ENCODE data around the gene RDH16.

RDH16 gene

GRCh38 chr12:56998316-56998715 is 40.9 kb upstream of the RDH16 start:
- no peak overlapping the region for H3K27ac ChIP-seq (ENCODE audit: insufficient read depth, low read length, poor library complexity, severe bottlenecking)
- no peak overlapping the region for H3K4me3 ChIP-seq (ENCODE audit: insufficient read depth, low read depth, low read length, poor library complexity, severe bottlenecking)
- no peaks in the 10 kb centered on the region for H3K27me3 ChIP-seq (replicated peaks; ENCODE audit: control insufficient read depth, insufficient read depth, low read length, poor library complexity, severe bottlenecking)
- peaks cover 11% of the 10 kb centered on the region for H3K36me3 ChIP-seq (ENCODE audit: control insufficient read depth, insufficient read depth, low read length)
- H3K9me3 ChIP-seq (ENCODE audit: control insufficient read depth, low read length), result no peaks in the 10 kb centered on the region
- DNase-seq, result no peak
- no peaks in the 10 kb centered on the region for H3K4me1 ChIP-seq (ENCODE audit: control insufficient read depth, insufficient read depth, low read length, poor library complexity, severe bottlenecking)

DNA sequence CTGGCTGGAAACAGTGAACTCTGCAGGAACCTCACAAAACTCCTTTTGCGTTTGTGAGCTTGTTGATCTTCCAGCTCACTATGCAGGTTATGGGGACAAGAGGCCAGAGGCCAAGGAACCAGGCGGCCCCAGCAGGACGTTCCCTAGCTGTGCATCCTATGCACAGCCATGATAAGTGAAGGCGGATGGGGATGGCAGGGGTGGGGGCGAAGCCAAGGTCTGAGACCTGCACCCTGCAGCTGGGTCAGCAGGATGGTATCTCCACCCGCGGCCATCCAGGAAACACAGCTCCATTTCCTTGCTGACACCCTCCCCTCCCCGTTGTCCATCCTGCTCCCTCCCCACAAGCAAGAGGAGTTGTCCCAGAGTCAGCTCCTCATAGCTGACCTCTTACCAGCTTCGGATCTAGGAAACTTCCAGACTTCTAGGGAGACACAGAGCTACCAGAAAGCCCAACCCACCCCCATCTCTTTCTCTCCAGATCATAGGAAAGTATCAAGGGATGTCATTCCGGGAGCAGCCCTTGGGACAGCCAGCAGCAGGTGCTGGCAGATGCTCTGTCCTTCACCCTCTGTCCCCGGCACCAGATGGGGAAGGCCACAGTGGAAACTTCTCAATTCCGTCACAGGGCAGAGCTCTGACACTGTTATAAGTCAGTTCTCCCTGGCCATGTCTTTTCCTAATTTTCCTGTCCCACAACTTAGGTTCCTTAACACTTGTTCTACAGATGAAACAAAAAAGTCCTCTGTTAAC is 39.6 kb upstream of the RDH16 start:
- Histone ChIP-seq H3K36me3 (ENCODE audit: control insufficient read depth, insufficient read depth, low read length) (no peaks in the 10 kb centered on the region), H3K27ac (ENCODE audit: insufficient read depth, low read length, poor library complexity, severe bottlenecking) (no peak overlapping the region), H3K27me3 (replicated peaks; ENCODE audit: control insufficient read depth, insufficient read depth, low read length, poor library complexity, severe bottlenecking) (no peaks in the 10 kb centered on the region), H3K4me3 (ENCODE audit: insufficient read depth, low read depth, low read length, poor library complexity, severe bottlenecking) (no peak overlapping the region), H3K9me3 (ENCODE audit: control insufficient read depth, low read length) (no peaks in the 10 kb centered on the region), H3K4me1 (ENCODE audit: control insufficient read depth, insufficient read depth, low read length, poor library complexity, severe bottlenecking) (no peaks in the 10 kb centered on the region)
- no peak for DNase-seq

DNA sequence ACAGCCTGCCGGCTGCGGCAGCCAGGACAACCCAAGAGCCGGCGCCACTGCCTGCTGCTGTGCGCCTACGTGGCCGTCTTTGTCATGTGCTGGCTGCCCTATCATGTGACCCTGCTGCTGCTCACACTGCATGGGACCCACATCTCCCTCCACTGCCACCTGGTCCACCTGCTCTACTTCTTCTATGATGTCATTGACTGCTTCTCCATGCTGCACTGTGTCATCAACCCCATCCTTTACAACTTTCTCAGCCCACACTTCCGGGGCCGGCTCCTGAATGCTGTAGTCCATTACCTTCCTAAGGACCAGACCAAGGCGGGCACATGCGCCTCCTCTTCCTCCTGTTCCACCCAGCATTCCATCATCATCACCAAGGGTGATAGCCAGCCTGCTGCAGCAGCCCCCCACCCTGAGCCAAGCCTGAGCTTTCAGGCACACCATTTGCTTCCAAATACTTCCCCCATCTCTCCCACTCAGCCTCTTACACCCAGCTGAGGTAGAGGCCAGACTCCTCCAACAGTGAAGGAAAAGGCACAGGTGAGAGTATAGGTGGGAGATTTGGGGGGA is 38.6 kb upstream of the RDH16 start:
- Histone ChIP-seq H3K27me3 (replicated peaks; ENCODE audit: control insufficient read depth, insufficient read depth, low read length, poor library complexity, severe bottlenecking) (no peaks in the 10 kb centered on the region), H3K27ac (ENCODE audit: insufficient read depth, low read length, poor library complexity, severe bottlenecking) (no peak overlapping the region), H3K4me3 (ENCODE audit: insufficient read depth, low read depth, low read length, poor library complexity, severe bottlenecking) (no peak overlapping the region), H3K9me3 (ENCODE audit: control insufficient read depth, low read length) (no peaks in the 10 kb centered on the region), H3K36me3 (ENCODE audit: control insufficient read depth, insufficient read depth, low read length) (no peaks in the 10 kb centered on the region), H3K4me1 (ENCODE audit: control insufficient read depth, insufficient read depth, low read length, poor library complexity, severe bottlenecking) (no peaks in the 10 kb centered on the region)
- no peak for DNase-seq

- no peaks in the 10 kb centered on the region for H3K36me3 ChIP-seq (ENCODE audit: control insufficient read depth, insufficient read depth, low read length)
- H3K27me3 ChIP-seq (replicated peaks; ENCODE audit: control insufficient read depth, insufficient read depth, low read length, poor library complexity, severe bottlenecking), result no peaks in the 10 kb centered on the region
- no peak overlapping the region for H3K27ac ChIP-seq (ENCODE audit: insufficient read depth, low read length, poor library complexity, severe bottlenecking)
- H3K9me3 ChIP-seq (ENCODE audit: control insufficient read depth, low read length), result no peaks in the 10 kb centered on the region
- H3K4me1 ChIP-seq (ENCODE audit: control insufficient read depth, insufficient read depth, low read length, poor library complexity, severe bottlenecking), result no peaks in the 10 kb centered on the region
- H3K4me3 ChIP-seq (ENCODE audit: insufficient read depth, low read depth, low read length, poor library complexity, severe bottlenecking), result no peak overlapping the region
- DNase-seq, result no peak
Observed at GRCh38 chr12:56995201-56995929, 38.0 kb upstream of the RDH16 start.

DNA sequence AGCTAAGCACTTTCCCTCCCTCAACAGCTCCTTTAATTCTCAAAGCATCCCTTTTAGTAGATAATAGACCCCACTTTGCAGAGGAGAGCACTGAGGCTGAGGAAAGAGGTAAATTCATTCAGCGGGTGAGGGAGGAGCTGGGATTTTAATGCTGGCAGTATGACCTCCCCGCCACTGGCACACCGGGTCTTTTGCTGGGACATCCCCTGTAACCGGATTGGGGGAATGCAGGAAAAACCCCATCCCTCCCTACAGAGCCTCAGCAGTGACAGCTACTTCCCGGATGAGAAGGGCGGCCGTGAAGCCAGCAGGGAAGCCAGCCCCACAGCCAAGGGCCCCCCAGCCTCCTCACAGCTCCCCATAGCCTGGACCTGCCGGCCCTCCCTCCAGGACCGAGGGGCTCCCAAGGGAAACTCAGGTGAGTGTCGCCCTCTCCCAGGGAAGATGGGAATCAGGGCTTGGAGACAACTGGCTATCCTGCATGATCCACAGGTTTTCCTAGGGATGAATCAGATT is 36.9 kb upstream of the RDH16 start:
- H3K4me3 ChIP-seq (ENCODE audit: insufficient read depth, low read depth, low read length, poor library complexity, severe bottlenecking), result no peak overlapping the region
- DNase-seq, result no peak
- no peaks in the 10 kb centered on the region for H3K27me3 ChIP-seq (replicated peaks; ENCODE audit: control insufficient read depth, insufficient read depth, low read length, poor library complexity, severe bottlenecking)
- H3K9me3 ChIP-seq (ENCODE audit: control insufficient read depth, low read length), result no peaks in the 10 kb centered on the region
- H3K4me1 ChIP-seq (ENCODE audit: control insufficient read depth, insufficient read depth, low read length, poor library complexity, severe bottlenecking), result no peaks in the 10 kb centered on the region
- H3K36me3 ChIP-seq (ENCODE audit: control insufficient read depth, insufficient read depth, low read length), result no peaks in the 10 kb centered on the region
- no peak overlapping the region for H3K27ac ChIP-seq (ENCODE audit: insufficient read depth, low read length, poor library complexity, severe bottlenecking)

- Histone ChIP-seq H3K27ac (ENCODE audit: insufficient read depth, low read length, poor library complexity, severe bottlenecking) (no peak overlapping the region), H3K9me3 (ENCODE audit: control insufficient read depth, low read length) (no peaks in the 10 kb centered on the region), H3K27me3 (replicated peaks; ENCODE audit: control insufficient read depth, insufficient read depth, low read length, poor library complexity, severe bottlenecking) (no peaks in the 10 kb centered on the region), H3K4me3 (ENCODE audit: insufficient read depth, low read depth, low read length, poor library complexity, severe bottlenecking) (no peak overlapping the region), H3K4me1 (ENCODE audit: control insufficient read depth, insufficient read depth, low read length, poor library complexity, severe bottlenecking) (no peaks in the 10 kb centered on the region), H3K36me3 (ENCODE audit: control insufficient read depth, insufficient read depth, low read length) (no peaks in the 10 kb centered on the region)
- no peak for DNase-seq
Observed at GRCh38 chr12:56993346-56993745, 35.9 kb upstream of the RDH16 start.

DNA sequence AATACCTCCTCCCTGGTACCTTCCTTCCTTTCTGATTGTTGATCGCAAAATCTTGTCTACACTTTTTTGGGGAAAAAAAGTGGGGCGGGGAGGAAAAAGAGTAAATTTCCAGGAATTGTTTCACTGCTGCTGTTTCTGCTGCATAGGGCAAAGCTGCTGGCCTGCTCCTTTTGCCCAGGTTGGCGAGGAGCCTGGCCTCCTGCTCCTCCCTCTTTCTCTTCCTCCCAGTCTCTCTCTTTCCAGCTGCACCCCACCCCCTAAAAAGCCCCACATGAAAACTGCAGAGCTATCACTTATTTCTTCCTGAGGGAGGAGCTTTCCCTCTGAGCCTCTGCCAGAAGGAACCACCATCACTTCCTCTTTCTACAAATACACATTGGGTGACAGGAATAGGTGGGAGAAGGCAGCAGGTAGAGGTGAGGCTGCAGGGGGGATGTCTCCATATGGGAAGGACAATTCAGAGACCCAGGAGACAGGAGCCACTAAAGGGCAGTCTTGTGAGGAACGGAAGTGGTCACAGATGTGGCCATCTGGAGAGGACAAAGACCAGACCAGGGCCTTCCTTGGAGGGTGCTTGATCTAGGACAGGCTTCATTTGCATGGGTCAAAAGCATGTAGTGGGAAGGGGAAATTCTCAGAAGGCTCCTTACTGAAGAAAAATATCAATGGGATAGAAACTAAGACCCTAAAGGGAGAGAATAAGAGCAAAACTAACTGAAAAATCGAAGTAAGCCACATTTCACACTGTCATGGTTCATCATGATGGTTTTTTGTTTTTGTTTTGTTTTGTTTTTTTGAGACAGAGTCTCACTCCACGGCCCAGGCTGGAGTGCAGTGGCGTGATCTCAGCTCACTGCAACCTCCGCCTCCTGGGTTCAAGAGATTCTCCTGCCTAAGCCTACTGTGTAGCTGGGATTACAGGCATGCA is 34.2 kb upstream of the RDH16 start:
- Histone ChIP-seq H3K27ac (ENCODE audit: insufficient read depth, low read length, poor library complexity, severe bottlenecking) (no peak overlapping the region), H3K36me3 (ENCODE audit: control insufficient read depth, insufficient read depth, low read length) (no peaks in the 10 kb centered on the region), H3K4me3 (ENCODE audit: insufficient read depth, low read depth, low read length, poor library complexity, severe bottlenecking) (no peak overlapping the region), H3K27me3 (replicated peaks; ENCODE audit: control insufficient read depth, insufficient read depth, low read length, poor library complexity, severe bottlenecking) (no peaks in the 10 kb centered on the region), H3K9me3 (ENCODE audit: control insufficient read depth, low read length) (no peaks in the 10 kb centered on the region), H3K4me1 (ENCODE audit: control insufficient read depth, insufficient read depth, low read length, poor library complexity, severe bottlenecking) (peaks cover 5% of the 10 kb centered on the region)
- DNase-seq, result no peak

- no peaks in the 10 kb centered on the region for H3K9me3 ChIP-seq (ENCODE audit: control insufficient read depth, low read length)
- H3K4me1 ChIP-seq (ENCODE audit: control insufficient read depth, insufficient read depth, low read length, poor library complexity, severe bottlenecking), result peaks cover 5% of the 10 kb centered on the region
- no peak overlapping the region for H3K4me3 ChIP-seq (ENCODE audit: insufficient read depth, low read depth, low read length, poor library complexity, severe bottlenecking)
- no peaks in the 10 kb centered on the region for H3K27me3 ChIP-seq (replicated peaks; ENCODE audit: control insufficient read depth, insufficient read depth, low read length, poor library complexity, severe bottlenecking)
- H3K36me3 ChIP-seq (ENCODE audit: control insufficient read depth, insufficient read depth, low read length), result no peaks in the 10 kb centered on the region
- no peak for DNase-seq
- no peak overlapping the region for H3K27ac ChIP-seq (ENCODE audit: insufficient read depth, low read length, poor library complexity, severe bottlenecking)
Observed at GRCh38 chr12:56990648-56991318, 33.4 kb upstream of the RDH16 start.

DNA sequence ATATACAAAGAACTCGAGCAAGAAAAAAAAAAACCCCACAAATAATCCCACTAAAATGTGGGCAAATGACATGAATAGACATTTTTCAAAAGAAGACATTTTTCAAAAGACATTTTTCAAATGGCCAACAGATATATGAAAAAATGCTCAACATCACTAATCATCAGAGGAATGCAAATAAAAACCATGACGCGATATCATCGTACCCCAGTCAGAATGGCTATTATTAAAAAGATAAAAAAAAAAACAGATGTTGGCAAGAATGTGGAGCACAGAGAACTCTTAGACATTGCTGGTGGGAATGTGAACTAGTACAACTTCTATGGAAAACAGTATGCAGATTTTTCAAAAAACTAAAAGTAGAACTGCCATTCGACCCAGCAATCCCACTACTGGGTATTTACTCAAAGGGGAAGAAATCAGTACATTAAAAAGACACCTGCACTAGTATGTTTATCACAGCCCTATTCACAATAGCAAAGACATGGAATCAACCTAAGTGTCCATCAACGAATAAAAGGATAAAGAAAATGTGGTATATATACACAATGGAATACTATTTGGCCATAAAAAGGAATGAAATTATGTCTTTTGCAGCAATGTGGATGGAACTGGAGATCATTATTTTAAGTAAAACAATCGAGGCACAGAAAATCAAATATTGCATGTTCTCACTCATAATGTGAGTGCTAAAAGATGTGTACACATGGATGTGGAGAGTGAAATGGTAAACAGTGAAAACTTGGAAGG is 32.6 kb upstream of the RDH16 start:
- no peak for DNase-seq
- Histone ChIP-seq H3K27ac (ENCODE audit: insufficient read depth, low read length, poor library complexity, severe bottlenecking) (no peak overlapping the region), H3K4me3 (ENCODE audit: insufficient read depth, low read depth, low read length, poor library complexity, severe bottlenecking) (no peak overlapping the region), H3K27me3 (replicated peaks; ENCODE audit: control insufficient read depth, insufficient read depth, low read length, poor library complexity, severe bottlenecking) (no peaks in the 10 kb centered on the region), H3K4me1 (ENCODE audit: control insufficient read depth, insufficient read depth, low read length, poor library complexity, severe bottlenecking) (peaks cover 5% of the 10 kb centered on the region), H3K36me3 (ENCODE audit: control insufficient read depth, insufficient read depth, low read length) (no peaks in the 10 kb centered on the region), H3K9me3 (ENCODE audit: control insufficient read depth, low read length) (no peaks in the 10 kb centered on the region)
